ENCODE data around the gene POMC.

- TF ChIP-seq CTCF (IDR thresholded peaks at IDR 0.05) = no peak
- TF ChIP-seq ZFX (IDR thresholded peaks at IDR 0.05; ENCODE audit: borderline replicate concordance) = no peak
Observed at GRCh38 chr2:25131567-25132298, 36.6 kb downstream of the POMC start.

Data from 22Rv1 (cell line).